HepG2 (cell line): ENCODE data around the gene DCAF15. TPM values are rescaled to one million over a fixed set of nuclear protein-coding genes. Genes with fewer than 3 reads are reported as not detected.

Source experiments
- CC2D1A ChIP-seq: sonication (generic); formaldehyde crosslinking; IDR thresholded peaks from 2 replicates; pipeline ENCODE4 v1.8.1; 2023; ENCODE audit warnings: mild to moderate bottlenecking, missing genetic modification reagents
- DR1 ChIP-seq: sonication (generic); formaldehyde crosslinking; IDR thresholded peaks from 2 replicates; pipeline ENCODE4 v1.8.0; 2021; ENCODE audit warnings: mild to moderate bottlenecking, missing genetic modification reagents, inconsistent platforms
- FOXC1 ChIP-seq: sonication (generic); formaldehyde crosslinking; IDR thresholded peaks from 2 replicates; pipeline ENCODE4 v1.8.0; 2022; ENCODE audit warnings: mild to moderate bottlenecking, missing genetic modification reagents, borderline replicate concordance
- JUNB ChIP-seq: sonication (generic); formaldehyde crosslinking; IDR thresholded peaks from 2 replicates; pipeline ENCODE4 v1.8.0; 2022; ENCODE audit warnings: missing genetic modification reagents, mild to moderate bottlenecking, borderline replicate concordance
- RERE ChIP-seq: IDR thresholded peaks from 2 replicates; pipeline ENCODE4 v1.6.1; 2016; ENCODE audit warnings: low read depth, missing genetic modification reagents, missing compliant biosample characterization
- STAG1 ChIP-seq: sonication (generic); formaldehyde crosslinking; IDR thresholded peaks from 2 replicates; pipeline ENCODE4 v1.4.0; 2020; ENCODE audit warnings: missing genetic modification reagents
- SUZ12 ChIP-seq: fragments of 150-350 bp; IDR thresholded peaks from 2 replicates; pipeline ENCODE4 v1.6.1; 2014; ENCODE audit warnings: low read depth, low read length
- YEATS2 ChIP-seq: sonication (generic); formaldehyde crosslinking; IDR thresholded peaks from 2 replicates; pipeline ENCODE4 v1.4.0; 2020; ENCODE audit warnings: missing genetic modification reagents, borderline replicate concordance
- ZNF383 ChIP-seq: sonication (generic); formaldehyde crosslinking; IDR thresholded peaks from 2 replicates; pipeline ENCODE4 v1.4.0; 2020; ENCODE audit warnings: missing genetic modification reagents, mild to moderate bottlenecking, borderline replicate concordance
- ZNF501 ChIP-seq: sonication (generic); formaldehyde crosslinking; IDR thresholded peaks from 2 replicates; pipeline ENCODE4 v1.5.1; 2020; ENCODE audit warnings: mild to moderate bottlenecking, moderate library complexity, missing genetic modification reagents
- ZNF567 ChIP-seq: sonication (generic); formaldehyde crosslinking; IDR thresholded peaks from 2 replicates; pipeline ENCODE4 v1.8.1; 2023; ENCODE audit warnings: mild to moderate bottlenecking, missing genetic modification reagents, borderline replicate concordance
- ZNF569 ChIP-seq: sonication (generic); formaldehyde crosslinking; IDR thresholded peaks from 2 replicates; pipeline ENCODE4 v1.5.0; 2020; ENCODE audit warnings: mild to moderate bottlenecking, missing genetic modification reagents, moderate library complexity, borderline replicate concordance
- ZNF790 ChIP-seq: sonication (generic); formaldehyde crosslinking; IDR thresholded peaks from 2 replicates; pipeline ENCODE4 v1.8.0; 2022; ENCODE audit warnings: missing genetic modification reagents, mild to moderate bottlenecking, borderline replicate concordance
- polyA plus RNA-seq, 8 experiments: library from polyadenylated mRNA; depleted of rRNA in 3 of 8; stranded (reverse) in 7 of 8; unstranded in 1 of 8; fragments of >200 nt; fragmentation: Illumina TruSeq in 4 of 8; extraction: Trizol in 4 of 8; gene quantifications; 2 replicates each; pipeline versions ENCODE4 v1.2.1 to v1.2.3, GENCODE V29; 2011 to 2016; ENCODE audit warnings: low read depth in 4 of 8, missing spikeins in 1 of 8, mixed read lengths in 1 of 8; ENCODE audit not compliant: insufficient read depth in 1 of 8
- total RNA-seq, 5 experiments: library from RNA; depleted of rRNA; stranded (reverse); fragments of >200 nt; fragmentation: Illumina TruSeq; extraction: Trizol; gene quantifications; 2 replicates each; pipeline ENCODE4 v1.2.3, GENCODE V29; 2016; ENCODE audit warnings: low read depth in 1 of 5
- TF ChIP-seq, protein P1 (sequence below): sonication (generic); formaldehyde crosslinking; IDR thresholded peaks from 2 replicates; pipeline ENCODE4 v1.5.1; 2020; ENCODE audit warnings: missing genetic modification reagents, mild to moderate bottlenecking, borderline replicate concordance
- TF ChIP-seq, protein P2 (sequence below): sonication (generic); formaldehyde crosslinking; IDR thresholded peaks from 2 replicates; pipeline ENCODE4 v1.4.0; 2020; ENCODE audit warnings: missing genetic modification reagents, borderline replicate concordance
- TF ChIP-seq, protein P3 (sequence below): sonication (generic); formaldehyde crosslinking; IDR thresholded peaks from 2 replicates; pipeline ENCODE4 v1.4.0; 2020; ENCODE audit warnings: missing genetic modification reagents

The DCAF15 gene
- total and polyA plus RNA-seq, 2 of the 13 experiments (the other 11 are each of a cell fraction or from before 2014, with no cell fraction given): 13.6 to 14.0 TPM

DNA sequence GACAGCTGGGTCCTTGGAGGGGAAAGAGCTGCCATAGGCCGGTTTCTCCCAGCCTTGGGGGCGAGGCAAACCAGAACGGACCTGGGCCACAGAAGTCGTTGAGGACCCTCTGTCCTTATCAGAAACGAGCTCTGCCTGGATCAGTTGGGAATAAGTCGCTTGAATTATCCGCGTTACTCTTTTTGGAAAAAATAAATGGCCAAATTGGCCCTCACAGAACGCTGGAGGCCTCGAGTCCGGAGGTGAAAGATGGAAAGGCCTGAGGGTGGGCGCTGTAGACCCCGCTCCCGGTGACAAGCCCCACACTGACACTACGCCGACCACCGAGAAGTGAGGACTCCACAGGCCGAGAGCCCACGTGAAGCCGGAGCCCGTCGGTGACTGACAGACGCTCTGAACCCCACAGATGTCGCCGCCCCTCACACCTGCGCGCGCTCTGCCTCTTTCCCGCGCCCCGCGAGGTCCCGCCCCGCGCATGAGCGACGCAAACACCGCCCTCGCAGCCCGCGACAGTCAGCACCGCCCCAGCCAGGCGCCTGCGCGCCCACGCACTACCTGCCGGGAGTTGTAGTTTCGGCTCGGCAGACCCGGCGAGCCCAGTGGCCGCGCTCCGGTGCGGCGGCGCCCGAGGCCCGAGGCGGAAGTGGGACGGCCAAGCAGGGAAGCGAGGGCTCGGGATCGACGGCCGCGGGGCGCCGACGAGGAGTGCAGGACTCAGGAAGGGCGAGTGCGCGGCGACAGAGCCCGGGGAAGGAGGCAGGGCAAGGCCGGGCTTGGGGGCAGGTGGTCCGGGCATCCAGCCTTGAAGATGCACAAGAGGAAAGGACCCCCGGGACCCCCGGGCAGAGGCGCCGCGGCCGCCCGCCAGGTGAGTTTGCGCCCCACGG lies 46.4 kb upstream of the DCAF15 start, which contains the start of the genes BRME1 and CC2D1A (continued):
- TF ChIP-seq, protein P1, sequence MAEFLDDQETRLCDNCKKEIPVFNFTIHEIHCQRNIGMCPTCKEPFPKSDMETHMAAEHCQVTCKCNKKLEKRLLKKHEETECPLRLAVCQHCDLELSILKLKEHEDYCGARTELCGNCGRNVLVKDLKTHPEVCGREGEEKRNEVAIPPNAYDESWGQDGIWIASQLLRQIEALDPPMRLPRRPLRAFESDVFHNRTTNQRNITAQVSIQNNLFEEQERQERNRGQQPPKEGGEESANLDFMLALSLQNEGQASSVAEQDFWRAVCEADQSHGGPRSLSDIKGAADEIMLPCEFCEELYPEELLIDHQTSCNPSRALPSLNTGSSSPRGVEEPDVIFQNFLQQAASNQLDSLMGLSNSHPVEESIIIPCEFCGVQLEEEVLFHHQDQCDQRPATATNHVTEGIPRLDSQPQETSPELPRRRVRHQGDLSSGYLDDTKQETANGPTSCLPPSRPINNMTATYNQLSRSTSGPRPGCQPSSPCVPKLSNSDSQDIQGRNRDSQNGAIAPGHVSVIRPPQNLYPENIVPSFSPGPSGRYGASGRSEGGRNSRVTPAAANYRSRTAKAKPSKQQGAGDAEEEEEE (CRISPR knock-in tag): no peak
- TF ChIP-seq, protein P2, sequence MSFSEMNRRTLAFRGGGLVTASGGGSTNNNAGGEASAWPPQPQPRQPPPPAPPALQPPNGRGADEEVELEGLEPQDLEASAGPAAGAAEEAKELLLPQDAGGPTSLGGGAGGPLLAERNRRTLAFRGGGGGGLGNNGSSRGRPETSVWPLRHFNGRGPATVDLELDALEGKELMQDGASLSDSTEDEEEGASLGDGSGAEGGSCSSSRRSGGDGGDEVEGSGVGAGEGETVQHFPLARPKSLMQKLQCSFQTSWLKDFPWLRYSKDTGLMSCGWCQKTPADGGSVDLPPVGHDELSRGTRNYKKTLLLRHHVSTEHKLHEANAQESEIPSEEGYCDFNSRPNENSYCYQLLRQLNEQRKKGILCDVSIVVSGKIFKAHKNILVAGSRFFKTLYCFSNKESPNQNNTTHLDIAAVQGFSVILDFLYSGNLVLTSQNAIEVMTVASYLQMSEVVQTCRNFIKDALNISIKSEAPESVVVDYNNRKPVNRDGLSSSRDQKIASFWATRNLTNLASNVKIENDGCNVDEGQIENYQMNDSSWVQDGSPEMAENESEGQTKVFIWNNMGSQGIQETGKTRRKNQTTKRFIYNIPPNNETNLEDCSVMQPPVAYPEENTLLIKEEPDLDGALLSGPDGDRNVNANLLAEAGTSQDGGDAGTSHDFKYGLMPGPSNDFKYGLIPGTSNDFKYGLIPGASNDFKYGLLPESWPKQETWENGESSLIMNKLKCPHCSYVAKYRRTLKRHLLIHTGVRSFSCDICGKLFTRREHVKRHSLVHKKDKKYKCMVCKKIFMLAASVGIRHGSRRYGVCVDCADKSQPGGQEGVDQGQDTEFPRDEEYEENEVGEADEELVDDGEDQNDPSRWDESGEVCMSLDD (CRISPR knock-in tag): peak; percentile 61; the same call in 1 of the 2 replicates
- TF ChIP-seq ZNF569 (CRISPR knock-in tag) (0 out of 2 replicates have a peak, but pooled peaks have one; percentile 43), ZNF567 (CRISPR knock-in tag) (0 out of 2 replicates have a peak, but pooled peaks have one; percentile 55), RERE (no peak), ZNF790 (CRISPR knock-in tag) (peak; percentile 90), DR1 (peak; percentile 42; the same call in 1 of the 2 replicates), JUNB (CRISPR knock-in tag) (no peak), FOXC1 (CRISPR knock-in tag) (peak; percentile 79), STAG1 (no peak), SUZ12 (peak; percentile 74), ZNF383 (no peak), ZNF501 (0 out of 2 replicates have a peak, but pooled peaks have one; percentile 63), YEATS2 (CRISPR knock-in tag) (peak; percentile 85), CC2D1A (peak; percentile 77; the same call in 1 of the 2 replicates)
- TF ChIP-seq, protein P3, sequence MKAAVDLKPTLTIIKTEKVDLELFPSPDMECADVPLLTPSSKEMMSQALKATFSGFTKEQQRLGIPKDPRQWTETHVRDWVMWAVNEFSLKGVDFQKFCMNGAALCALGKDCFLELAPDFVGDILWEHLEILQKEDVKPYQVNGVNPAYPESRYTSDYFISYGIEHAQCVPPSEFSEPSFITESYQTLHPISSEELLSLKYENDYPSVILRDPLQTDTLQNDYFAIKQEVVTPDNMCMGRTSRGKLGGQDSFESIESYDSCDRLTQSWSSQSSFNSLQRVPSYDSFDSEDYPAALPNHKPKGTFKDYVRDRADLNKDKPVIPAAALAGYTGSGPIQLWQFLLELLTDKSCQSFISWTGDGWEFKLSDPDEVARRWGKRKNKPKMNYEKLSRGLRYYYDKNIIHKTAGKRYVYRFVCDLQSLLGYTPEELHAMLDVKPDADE (CRISPR knock-in tag): no peak
